Activated CD4-positive, alpha-beta T cell treated with anti-CD3 and anti-CD28 coated beads, Interleukin-2, amount 10 ng/mL, durations not matched to agents 7 days and 5 days (primary cell): Measurements from ENCODE around the gene COL27A1. TPM values are rescaled to one million over a fixed set of nuclear protein-coding genes. Genes with fewer than 3 reads are reported as not detected.

Experiments used
- CTCF ChIA-PET: fragments of 350-600 bp; sonication (Branson Sonifier 250); formaldehyde crosslinking; loops from one replicate; lab custom pipeline; 2021; ENCODE audit warnings: antibody characterized with exemption; lab: Charles Lee
- POLR2A ChIA-PET: fragments of 350-600 bp; sonication (Branson Sonifier 250); formaldehyde crosslinking; loops from one replicate; lab custom pipeline; 2021; ENCODE audit warnings: antibody characterized with exemption; lab: Charles Lee
- DNase-seq: peaks from one replicate; pipeline ENCODE4 v3.0.0-alpha.2; 2020
- H3K27ac Mint-ChIP-seq: one replicate; pipeline ENCODE4 v1.8.0; 2021; ENCODE audit warnings: mild to moderate bottlenecking, moderate library complexity, mixed read lengths
- H3K27me3 Mint-ChIP-seq: one replicate; pipeline ENCODE4 v1.8.0; 2021; ENCODE audit warnings: mixed read lengths
- H3K36me3 Mint-ChIP-seq: one replicate; pipeline ENCODE4 v1.8.0; 2021; ENCODE audit warnings: low read depth, mixed read lengths
- H3K4me1 Mint-ChIP-seq: one replicate; pipeline ENCODE4 v1.8.0; 2021; ENCODE audit warnings: mixed read lengths
- H3K4me3 Mint-ChIP-seq: one replicate; pipeline ENCODE4 v1.8.0; 2021; ENCODE audit warnings: mild to moderate bottlenecking, moderate library complexity, mixed read lengths
- H3K9me3 Mint-ChIP-seq: one replicate; pipeline ENCODE4 v1.8.0; 2021; ENCODE audit warnings: mixed read lengths
- total RNA-seq, 2 experiments: library from RNA; stranded (reverse); gene quantifications; one replicate each; pipeline ENCODE4 v1.2.3, GENCODE V29; 2021

COL27A1 gene
- total RNA-seq, 2 experiments from 2014 or later = 0.15 to 0.22 TPM

GRCh38 chr9:114169029-114169951, 14.0 kb downstream of the COL27A1 start:
- no peaks in the 10 kb centered on the region for H3K36me3 Mint-ChIP-seq
- no peaks in the 10 kb centered on the region for H3K27me3 Mint-ChIP-seq
- no peaks in the 10 kb centered on the region for H3K9me3 Mint-ChIP-seq
- CTCF ChIA-PET = no interaction called here
- H3K4me3 Mint-ChIP-seq = no peak overlapping the region
- H3K4me1 Mint-ChIP-seq = no peaks in the 10 kb centered on the region
- POLR2A ChIA-PET = no interaction called here
- H3K27ac Mint-ChIP-seq = no peak overlapping the region
- DNase-seq = no peak

- CTCF ChIA-PET = no interaction called here
- Mint-ChIP-seq H3K27ac (no peak overlapping the region), H3K4me1 (no peaks in the 10 kb centered on the region), H3K36me3 (no peaks in the 10 kb centered on the region), H3K9me3 (no peaks in the 10 kb centered on the region), H3K4me3 (no peak overlapping the region), H3K27me3 (no peaks in the 10 kb centered on the region)
- DNase-seq = no peak
- POLR2A ChIA-PET = no interaction called here
These were observed 14.8 kb downstream of the COL27A1 start for GRCh38 chr9:114169952-114170770.

- DNase-seq = no peak
- Mint-ChIP-seq H3K27ac (no peak overlapping the region), H3K9me3 (no peaks in the 10 kb centered on the region), H3K36me3 (no peaks in the 10 kb centered on the region), H3K4me3 (no peak overlapping the region), H3K27me3 (no peaks in the 10 kb centered on the region), H3K4me1 (no peaks in the 10 kb centered on the region)
- CTCF ChIA-PET = interaction anchor here (2.4 kb wide), 1 partner anchor 9 kb away, joined by 11 read pairs; no protein-coding TSS in a partner anchor
- POLR2A ChIA-PET = no interaction called here
These were observed 15.6 kb downstream of the COL27A1 start for GRCh38 chr9:114170771-114171461.

GRCh38 chr9:114171500-114171899, 16.2 kb downstream of the COL27A1 start:
- ChIA-PET CTCF (interaction anchor here (2.4 kb wide), 1 partner anchor 10 kb away, joined by 11 read pairs; no protein-coding TSS in a partner anchor), POLR2A (no interaction called here)
- H3K27me3 Mint-ChIP-seq = no peaks in the 10 kb centered on the region

GRCh38 chr9:114172981-114173833, 17.9 kb downstream of the COL27A1 start:
- no peaks in the 10 kb centered on the region for H3K27me3 Mint-ChIP-seq
- no peak overlapping the region for H3K4me3 Mint-ChIP-seq
- ChIA-PET POLR2A (interaction anchor here (0.6 kb wide), 1 partner anchor 506 kb away, joined by 4 read pairs; no protein-coding TSS in a partner anchor), CTCF (interaction anchor here (2.4 kb wide), 1 partner anchor 11 kb away, joined by 11 read pairs; no protein-coding TSS in a partner anchor)
- no peak overlapping the region for H3K27ac Mint-ChIP-seq
- no peaks in the 10 kb centered on the region for H3K4me1 Mint-ChIP-seq
- no peaks in the 10 kb centered on the region for H3K36me3 Mint-ChIP-seq
- no peaks in the 10 kb centered on the region for H3K9me3 Mint-ChIP-seq
- no peak for DNase-seq

More at GRCh38 chr9:114171500-114171899, 16.2 kb downstream of the COL27A1 start:
- no peaks in the 10 kb centered on the region for H3K36me3 Mint-ChIP-seq
- no peaks in the 10 kb centered on the region for H3K4me1 Mint-ChIP-seq
- no peaks in the 10 kb centered on the region for H3K9me3 Mint-ChIP-seq
- no peak overlapping the region for H3K4me3 Mint-ChIP-seq
- no peak for DNase-seq
- H3K27ac Mint-ChIP-seq = no peak overlapping the region

GRCh38 chr9:114174557-114174875, 19.2 kb downstream of the COL27A1 start:
- H3K36me3 Mint-ChIP-seq = no peaks in the 10 kb centered on the region
- ChIA-PET CTCF (no interaction called here), POLR2A (no interaction called here)
- H3K4me1 Mint-ChIP-seq = no peaks in the 10 kb centered on the region
- no peak overlapping the region for H3K27ac Mint-ChIP-seq
- no peaks in the 10 kb centered on the region for H3K9me3 Mint-ChIP-seq
- no peaks in the 10 kb centered on the region for H3K27me3 Mint-ChIP-seq
- no peak overlapping the region for H3K4me3 Mint-ChIP-seq
- no peak for DNase-seq

GRCh38 chr9:114174876-114175771, 19.8 kb downstream of the COL27A1 start:
- Mint-ChIP-seq H3K9me3 (no peaks in the 10 kb centered on the region), H3K36me3 (no peaks in the 10 kb centered on the region), H3K27ac (no peak overlapping the region), H3K27me3 (no peaks in the 10 kb centered on the region), H3K4me1 (no peaks in the 10 kb centered on the region), H3K4me3 (no peak overlapping the region)
- ChIA-PET POLR2A (no interaction called here), CTCF (no interaction called here)
- no peak for DNase-seq

GRCh38 chr9:114176624-114177291, 21.4 kb downstream of the COL27A1 start:
- CTCF ChIA-PET = interaction anchor here (0.6 kb wide), 1 partner anchor 484 kb away, joined by 4 read pairs; no protein-coding TSS in a partner anchor
- Mint-ChIP-seq H3K9me3 (no peaks in the 10 kb centered on the region), H3K27ac (no peak overlapping the region), H3K4me1 (no peaks in the 10 kb centered on the region), H3K27me3 (no peaks in the 10 kb centered on the region), H3K36me3 (no peaks in the 10 kb centered on the region), H3K4me3 (no peak overlapping the region)
- POLR2A ChIA-PET = no interaction called here
- no peak for DNase-seq

GRCh38 chr9:114177423-114178064, 22.2 kb downstream of the COL27A1 start:
- no peak overlapping the region for H3K27ac Mint-ChIP-seq
- H3K36me3 Mint-ChIP-seq = no peaks in the 10 kb centered on the region
- H3K4me3 Mint-ChIP-seq = no peak overlapping the region
- H3K27me3 Mint-ChIP-seq = no peaks in the 10 kb centered on the region
- H3K4me1 Mint-ChIP-seq = no peaks in the 10 kb centered on the region
- CTCF ChIA-PET = no interaction called here
- no peak for DNase-seq
- POLR2A ChIA-PET = no interaction called here
- no peaks in the 10 kb centered on the region for H3K9me3 Mint-ChIP-seq

- no peaks in the 10 kb centered on the region for H3K4me1 Mint-ChIP-seq
- H3K36me3 Mint-ChIP-seq = no peaks in the 10 kb centered on the region
- H3K27ac Mint-ChIP-seq = no peak overlapping the region
- POLR2A ChIA-PET = no interaction called here
- no peak overlapping the region for H3K4me3 Mint-ChIP-seq
- CTCF ChIA-PET = no interaction called here
- no peak for DNase-seq
- H3K27me3 Mint-ChIP-seq = no peaks in the 10 kb centered on the region
- H3K9me3 Mint-ChIP-seq = no peaks in the 10 kb centered on the region
These were observed 22.7 kb downstream of the COL27A1 start for GRCh38 chr9:114178076-114178475.
